DOHH2 (cell line): ENCODE data around the gene ABCB7.

Experiments
- CTCF ChIP-seq: fragments of 200-600 bp; sonication (generic); IDR thresholded peaks from one replicate; pipeline ENCODE4 v1.5.1; 2014; ENCODE audit warnings: antibody characterized with exemption, mild to moderate bottlenecking, low read depth, low read length; ENCODE audit not compliant: poor library complexity, severe bottlenecking
- EZH2phosphoT487 ChIP-seq: fragments of 200-600 bp; sonication (generic); IDR thresholded peaks from 2 replicates; pipeline ENCODE4 v1.6.1; 2017; ENCODE audit warnings: borderline replicate concordance, mild to moderate bottlenecking, antibody characterized with exemption, low read length, moderate library complexity, mixed read lengths

- TF ChIP-seq CTCF (no peak), EZH2phosphoT487 (no peak)
Measured at GRCh38 chrX:75061701-75062100, 94.4 kb downstream of the ABCB7 start.
